HTR-8/SVneo (cell line): ENCODE measurements around the gene STN1.

ENCODE experiments used
- DNase-seq: peaks from one replicate; pipeline ENCODE4 v3.0.0; 2011; ENCODE audit warnings: low spot score, mixed read lengths; ENCODE audit not compliant: insufficient read length
- FAIRE-seq: peaks from 2 replicates; lab custom pipeline; 2011; peaks lifted over from hg19 to GRCh38; lab: Jason Lieb, UNC

Gene STN1

DNA sequence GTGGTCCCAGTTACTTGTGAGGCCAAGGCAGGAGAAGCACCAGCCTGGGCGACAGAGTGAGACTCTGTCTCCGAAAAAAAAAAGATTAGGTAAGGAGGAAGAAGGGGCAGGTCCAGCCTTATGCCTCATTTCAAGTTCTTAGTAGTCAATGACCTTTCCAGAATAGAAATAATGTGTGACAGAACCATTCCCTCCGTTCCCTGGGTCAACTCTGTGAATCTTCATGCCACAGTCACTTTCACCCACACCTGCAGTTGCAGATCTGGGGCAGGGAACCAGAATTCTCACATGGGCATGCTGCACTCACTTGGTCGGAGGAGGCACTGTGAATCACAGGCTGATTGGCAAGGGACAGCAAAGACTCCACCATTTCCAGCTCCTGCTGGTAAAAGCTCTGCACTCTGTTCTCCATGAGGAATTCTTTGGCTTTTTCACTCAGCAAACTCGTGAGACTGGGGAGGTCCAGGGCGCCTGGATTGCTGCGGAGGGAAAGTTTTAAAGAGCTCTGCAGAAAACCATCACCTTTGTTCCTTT is 20.7 kb downstream of the STN1 start:
- DNase-seq (no peak), FAIRE-seq (no peak)

DNA sequence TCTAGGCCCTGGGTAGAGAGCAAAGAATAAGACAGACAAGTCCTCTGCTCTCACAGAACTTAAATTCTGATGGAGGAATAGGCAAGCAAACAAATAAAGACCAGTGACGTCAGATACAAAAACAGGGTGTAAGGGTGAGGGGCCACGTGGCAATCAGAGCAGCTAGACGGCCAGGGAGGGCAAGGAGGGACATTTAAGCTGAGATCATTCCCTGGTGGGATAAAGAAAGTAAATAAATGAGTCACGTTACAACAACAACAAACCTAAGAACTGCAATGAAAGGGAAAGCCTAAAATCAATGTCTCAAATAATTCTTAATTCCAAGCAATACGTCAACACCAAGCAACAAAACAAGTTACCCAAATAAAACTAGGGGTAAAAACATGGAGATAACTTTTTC is 21.8 kb downstream of the STN1 start:
- FAIRE-seq (peak; percentile 49), DNase-seq (no peak)

DNA sequence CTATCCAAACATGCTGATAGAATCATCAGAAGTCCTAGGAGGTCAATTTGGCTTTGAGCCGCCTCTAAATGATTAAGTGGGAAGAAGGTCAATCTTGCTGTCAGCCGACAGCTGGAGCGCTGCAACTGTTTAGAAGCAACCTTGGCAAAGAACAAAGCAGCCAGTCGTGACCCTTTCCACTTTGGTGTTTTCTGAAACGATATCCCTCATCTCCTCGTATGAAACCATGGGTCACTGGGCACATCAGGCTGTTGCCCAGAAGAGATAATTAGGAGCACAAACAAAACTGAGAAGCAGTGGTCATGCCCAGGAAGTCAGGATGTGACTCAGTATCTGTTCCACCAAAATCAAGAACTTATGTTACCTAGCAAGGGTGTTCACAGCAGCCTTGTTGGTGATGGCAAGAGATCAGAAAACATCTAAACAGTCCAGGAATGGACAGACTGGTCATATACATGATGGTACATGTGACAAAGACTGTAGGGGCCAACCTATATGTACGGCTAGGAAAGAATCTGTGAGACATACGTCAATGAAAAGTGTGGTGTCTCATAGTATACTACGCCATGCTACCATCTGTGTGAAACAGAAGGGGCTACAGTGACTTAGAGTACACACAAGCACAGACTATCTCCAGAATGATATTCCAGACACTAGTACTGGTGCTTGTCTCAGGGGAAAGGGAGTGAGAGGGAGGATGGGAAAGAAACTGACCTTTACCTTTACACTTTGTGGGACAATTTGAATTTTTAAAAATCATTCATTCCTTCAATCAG is 22.4 kb downstream of the STN1 start:
- no peak for FAIRE-seq
- DNase-seq = no peak

DNA sequence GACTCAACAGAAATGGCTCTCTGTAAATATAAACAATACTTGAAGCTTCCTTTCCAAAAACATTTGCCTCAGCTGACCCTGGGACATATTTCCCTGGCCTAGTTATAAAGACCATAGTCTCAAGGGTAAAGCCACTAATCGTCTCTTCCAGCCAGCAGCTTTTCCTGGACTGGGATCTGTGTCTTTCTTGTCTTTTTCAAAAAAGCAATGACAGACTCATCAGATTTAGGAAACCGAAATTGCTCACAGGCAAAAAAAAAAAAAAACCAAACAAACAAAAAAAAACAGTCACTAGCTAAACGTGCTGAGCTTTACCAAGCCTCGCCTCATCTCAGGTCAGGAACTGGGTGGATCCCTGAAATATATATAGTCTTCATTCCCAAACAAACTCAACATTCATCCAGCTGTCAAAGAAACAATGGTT is 23.5 kb downstream of the STN1 start:
- DNase-seq (no peak), FAIRE-seq (no peak)

DNA sequence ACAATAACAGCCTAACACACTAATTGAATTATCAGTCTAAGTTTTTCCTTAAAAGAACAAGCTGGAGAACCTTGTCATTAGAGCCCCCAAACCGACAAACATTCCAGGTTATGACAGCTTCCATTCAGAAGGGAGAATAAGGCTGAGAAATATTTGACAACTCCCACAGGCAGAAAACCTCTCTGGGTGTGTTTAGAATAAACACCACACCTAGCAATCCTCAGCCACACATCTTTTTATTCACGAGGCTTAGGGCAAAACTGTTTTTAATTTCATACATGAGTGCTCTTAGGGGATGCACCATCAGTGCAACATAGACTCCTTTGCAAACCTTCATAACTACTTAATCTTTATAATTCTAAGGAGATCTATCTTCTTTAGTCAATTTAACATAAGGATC is 24.2 kb downstream of the STN1 start:
- DNase-seq = no peak
- FAIRE-seq = no peak

DNA sequence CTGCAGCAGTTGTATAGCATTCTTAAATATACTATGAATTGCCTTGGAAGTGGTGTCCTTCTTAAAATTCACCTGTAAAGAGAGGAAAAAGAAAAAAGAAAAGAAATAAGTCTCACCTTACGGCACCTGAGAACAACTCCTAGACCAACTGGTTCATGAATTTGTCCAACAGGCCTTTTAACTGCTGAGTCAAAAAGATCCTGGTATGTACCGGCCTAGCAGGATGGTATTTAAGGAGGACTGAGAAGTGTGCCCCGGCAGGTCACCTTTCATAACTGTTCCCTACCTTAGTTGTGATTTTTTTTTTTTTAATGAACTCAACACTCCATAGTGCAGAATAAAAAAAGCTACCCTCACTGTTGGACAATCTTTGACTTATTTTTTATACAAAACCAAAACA is 25.8 kb downstream of the STN1 start:
- DNase-seq (no peak), FAIRE-seq (no peak)

DNA sequence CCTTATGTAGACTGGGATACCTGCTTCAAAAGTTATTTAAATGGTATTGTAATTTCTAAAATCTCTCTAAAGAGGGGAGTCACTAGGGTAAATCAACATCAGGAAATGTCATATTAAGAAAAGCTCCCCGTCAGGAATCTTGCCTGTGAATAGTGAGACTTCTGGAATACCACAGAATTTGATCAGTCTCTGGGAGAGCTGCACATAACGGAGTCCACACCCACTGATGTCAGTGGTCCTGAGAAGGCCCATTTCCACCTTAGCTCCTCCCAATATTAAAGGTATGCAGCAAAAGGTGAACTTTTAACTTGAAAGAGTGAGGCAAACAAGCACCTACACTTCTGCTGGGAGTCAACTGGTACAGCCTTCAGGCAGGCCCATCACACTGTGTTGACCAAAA is 27.3 kb downstream of the STN1 start:
- DNase-seq = no peak
- FAIRE-seq = no peak

DNA sequence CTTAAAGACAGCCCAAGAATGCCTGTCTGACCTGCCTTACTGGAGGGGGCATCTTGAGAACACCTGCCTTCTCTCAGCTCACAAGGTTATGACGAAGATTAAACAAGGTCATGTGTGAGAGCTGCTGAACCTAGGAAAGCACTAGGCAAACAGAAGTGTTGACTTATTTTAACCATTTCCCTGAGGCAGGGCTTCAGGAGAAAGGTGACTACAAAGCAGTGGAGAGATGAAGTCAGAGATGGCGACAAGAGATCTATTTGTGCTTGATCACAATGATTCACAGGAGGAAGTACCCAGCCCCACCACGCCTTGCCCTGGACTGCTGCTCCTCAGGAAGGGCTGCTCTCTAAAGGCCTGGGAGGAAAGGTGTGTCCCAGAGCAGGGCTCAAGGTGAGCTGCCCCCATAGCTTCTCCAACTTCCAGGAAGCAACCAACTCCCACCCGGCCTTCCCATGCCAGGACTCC is 27.8 kb downstream of the STN1 start:
- DNase-seq (no peak), FAIRE-seq (no peak)

DNA sequence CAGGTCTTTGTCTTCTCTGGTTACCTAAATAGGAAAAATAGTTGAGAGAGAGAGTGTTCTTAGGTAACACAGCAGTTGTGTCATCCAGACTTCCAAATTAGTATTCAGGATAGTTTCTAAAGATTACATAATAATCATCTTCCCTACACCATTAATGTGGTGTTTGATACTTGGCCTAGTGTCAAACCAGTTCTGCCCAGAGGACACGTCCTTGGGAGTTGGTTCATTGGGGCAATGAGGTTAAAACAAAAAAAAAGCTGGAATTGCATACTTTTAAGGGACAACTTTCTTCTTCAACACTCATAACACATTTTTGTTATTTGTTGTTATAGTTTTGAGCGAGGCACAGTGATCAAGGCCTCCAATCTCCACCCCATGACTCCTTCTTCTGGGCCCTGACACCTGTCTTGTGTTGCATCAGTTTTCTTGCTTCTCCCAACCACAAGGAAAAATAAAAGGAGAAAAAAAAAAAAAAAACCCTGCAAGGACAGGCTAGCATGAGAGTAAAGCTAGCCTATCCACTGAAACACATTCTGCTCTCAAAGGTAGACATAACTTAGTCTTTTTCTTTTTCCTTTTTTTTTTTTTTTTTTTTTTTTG is 28.8 kb downstream of the STN1 start:
- FAIRE-seq (no peak), DNase-seq (no peak)

DNA sequence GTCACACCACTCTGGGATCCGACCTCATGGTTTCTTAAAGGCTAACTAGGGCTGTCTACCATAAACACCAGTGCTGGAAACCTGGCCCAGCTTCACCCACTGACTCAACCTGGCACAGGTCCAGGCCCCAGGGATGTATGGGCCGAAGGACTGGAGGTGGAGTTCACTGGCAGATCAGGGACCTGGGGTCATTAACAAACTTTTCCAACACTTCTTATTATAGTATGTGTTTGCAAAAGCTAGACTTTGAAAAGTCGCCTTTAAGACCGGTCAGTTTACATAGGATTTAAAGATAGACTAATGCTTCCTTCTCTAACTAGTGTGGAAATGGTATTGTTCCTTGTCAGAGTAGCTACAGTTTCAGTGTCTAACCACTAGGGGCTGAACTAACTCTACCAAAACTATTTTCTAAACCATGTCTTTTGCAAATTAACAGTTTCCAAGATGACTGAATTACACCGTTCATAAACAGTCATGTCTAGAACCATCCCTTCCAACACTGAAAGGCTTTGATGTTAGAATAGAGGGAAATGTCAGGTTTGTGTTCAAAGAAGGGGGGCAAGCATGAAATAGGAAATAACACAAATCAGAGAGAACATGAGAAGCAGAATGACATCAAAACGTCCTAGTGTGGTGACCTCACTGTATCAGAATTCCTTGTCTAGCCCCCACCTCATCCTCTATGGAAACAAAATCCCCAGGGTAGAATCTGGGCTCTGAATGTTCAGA is 29.7 kb downstream of the STN1 start:
- FAIRE-seq = peak; percentile 31
- DNase-seq = peak; percentile 70

DNA sequence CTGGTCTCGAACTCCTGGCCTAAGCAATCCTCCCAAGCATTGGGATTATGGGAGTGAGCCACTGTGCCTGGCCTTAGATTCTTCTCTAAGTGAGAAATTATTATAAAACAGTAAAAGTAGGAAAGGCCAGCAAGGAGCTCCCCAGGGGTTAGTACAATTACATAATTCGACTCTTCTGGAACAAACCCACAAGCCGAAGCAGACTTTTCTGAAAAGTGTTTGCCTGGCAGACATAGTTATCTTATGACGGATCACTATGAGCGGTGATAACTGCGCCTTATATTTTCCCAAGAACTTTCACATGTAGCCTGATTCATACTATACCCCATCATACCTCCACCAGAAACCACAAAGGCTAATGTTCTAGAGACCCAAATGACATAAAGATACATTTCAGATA is 32.4 kb downstream of the STN1 start:
- DNase-seq = no peak

DNA sequence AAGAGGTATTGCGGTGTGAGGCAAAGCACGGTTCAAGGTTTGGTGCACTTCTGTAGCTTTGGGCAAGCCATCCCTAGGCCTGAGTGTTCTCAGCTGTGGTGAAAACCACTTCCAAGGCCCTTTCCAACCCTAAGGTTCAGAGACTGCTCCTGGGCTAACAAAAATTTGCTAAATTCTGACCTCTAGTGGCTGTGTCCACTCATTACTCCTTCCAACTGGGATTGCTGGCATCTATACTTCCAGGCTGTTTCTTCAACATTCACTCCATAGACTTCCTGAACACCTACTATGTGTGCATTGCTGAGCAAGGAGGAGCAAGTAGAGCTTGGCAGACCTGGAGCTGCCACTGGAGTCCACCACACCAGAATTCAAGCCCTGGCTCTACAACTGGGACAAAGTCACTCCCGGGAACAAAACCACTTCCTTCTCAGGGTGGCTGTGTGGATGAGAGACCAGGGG is 33.3 kb downstream of the STN1 start:
- DNase-seq (peak; percentile 58), FAIRE-seq (no peak)

More for the DNA sequence above, 32.4 kb downstream of the STN1 start:
- FAIRE-seq = no peak

DNA sequence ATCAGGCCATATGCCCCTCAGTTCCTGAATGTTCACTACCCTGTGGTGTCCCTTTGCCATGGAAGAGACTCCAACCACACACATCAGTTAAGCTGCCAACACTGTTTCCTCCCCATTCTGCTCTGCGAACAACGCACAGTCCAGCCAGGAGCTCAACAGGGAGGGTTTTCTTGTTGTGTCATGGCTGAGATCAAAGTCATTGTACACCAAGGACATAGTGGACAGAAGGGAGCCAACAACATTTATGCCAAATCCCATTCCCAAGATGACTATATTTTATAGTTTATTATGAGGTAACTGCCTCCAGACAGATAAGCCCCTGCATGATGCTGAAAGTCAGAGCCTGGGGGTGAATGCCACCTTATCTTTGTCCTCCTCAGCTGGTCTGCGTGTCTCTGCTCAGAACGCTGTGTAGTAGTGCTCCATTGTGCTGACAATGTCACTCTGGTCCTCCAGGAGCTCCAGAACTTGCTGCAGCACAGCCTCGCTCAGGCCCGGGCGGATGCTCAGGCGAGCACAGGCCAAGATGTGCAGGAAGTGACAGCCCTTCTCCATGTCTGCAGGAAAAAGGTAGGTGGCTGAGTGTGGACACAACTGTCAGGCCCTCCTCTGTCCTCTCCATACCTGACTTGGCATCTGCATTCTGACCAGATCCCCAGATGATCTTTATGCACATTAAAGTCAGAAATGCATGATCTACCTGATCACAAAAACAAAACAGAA is 35.5 kb downstream of the STN1 start:
- no peak for FAIRE-seq

DNA sequence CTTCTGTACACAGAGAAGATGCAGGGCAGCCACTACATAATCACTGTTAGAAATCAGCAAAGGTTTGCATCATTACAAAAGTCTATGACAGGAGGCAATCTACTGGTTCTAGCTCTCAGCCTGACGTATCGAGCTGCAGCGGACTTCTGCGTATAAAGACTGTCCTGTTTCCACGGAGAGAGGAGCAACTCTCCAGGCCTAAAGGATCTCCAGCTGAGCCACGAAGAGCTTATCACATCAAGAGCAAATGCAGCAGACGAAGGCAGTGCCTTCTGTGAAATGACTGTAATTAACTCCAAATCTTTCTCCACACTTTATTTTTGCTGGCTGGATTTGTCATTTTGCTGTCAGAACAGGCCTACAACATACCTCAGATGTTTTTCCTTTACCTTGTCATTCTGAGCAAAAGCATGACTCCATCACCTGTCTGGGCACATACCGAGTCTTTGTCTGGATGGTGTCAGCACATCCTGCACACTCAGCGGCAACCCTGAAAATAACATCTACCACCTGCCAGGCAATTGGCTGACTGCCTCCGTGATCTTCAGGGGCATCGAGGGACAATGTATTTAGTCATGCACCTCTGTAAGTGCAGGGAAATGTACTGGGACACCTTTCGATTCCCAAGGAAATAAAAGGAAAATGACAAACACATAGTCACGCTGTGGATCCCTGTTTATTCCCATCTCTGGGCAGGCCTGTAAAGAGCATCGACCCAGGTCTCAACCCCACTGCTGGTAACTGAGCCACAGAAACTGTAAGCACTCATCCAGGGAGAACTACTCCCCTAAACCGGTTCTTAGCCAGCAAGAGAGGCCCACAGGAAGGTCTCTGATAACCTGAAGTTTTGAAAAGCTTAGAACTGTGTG is 36.3 kb downstream of the STN1 start:
- no peak for FAIRE-seq
- no peak for DNase-seq

More for the DNA sequence above, 35.5 kb downstream of the STN1 start:
- DNase-seq = no peak

DNA sequence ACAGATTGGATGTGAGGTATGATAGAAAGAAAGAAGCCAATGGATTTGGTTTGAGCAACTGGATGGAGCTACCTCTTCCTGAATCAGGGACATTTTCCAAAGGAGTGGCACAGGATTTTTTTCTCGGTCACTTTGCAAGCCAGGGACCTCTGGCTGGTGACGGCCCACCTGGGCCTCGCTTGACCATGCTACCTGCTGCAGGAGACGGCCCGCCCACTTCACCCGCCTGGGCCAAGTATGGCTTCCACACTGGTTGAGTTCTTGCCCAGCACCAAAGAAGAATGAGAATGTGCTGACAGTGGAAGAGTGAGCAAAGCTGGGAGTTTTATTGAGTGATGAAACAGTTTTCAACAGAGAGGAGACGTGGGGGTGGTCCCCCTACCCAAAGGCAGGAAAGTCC is 38.2 kb downstream of the STN1 start:
- FAIRE-seq = no peak
- DNase-seq = no peak

DNA sequence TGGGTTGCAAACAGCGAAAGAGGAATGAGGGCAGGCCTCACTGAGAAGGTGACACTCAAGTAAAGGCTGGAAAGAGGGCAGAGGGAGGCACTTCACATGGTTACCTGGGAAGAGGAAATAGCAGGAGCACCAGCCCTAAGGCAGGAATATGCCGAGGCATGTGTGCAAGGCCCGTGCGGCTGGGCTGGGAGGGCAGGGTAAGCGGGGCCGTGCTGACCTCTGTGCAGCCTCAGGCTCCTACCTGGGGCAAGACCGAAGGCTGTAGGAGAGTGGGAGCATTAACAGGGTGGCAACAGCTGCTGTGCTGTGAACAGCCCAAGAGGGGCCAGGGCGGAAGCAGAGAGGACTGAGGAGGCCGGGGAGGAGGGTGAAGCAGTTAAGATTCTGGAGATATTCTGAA is 38.6 kb downstream of the STN1 start:
- FAIRE-seq (no peak), DNase-seq (no peak)

DNA sequence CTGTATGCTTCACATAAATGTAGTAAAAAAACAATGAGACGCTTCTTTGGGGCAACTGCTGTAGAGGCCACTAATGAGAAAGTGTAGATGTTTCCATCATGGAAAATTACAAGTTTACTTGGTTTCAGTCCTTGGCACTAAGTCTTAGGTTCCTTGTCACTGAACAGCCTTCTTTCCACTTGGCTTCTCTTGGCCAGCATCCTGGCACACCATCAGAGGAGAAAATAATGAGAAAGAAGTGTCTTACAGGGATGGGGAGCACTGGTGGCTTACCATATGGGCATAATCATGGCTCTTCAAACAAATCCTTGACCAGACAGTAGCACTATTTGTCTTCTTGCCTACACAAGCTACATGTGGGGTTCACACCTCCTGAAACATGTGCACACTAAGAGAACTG is 40.1 kb downstream of the STN1 start:
- DNase-seq (no peak), FAIRE-seq (no peak)

DNA sequence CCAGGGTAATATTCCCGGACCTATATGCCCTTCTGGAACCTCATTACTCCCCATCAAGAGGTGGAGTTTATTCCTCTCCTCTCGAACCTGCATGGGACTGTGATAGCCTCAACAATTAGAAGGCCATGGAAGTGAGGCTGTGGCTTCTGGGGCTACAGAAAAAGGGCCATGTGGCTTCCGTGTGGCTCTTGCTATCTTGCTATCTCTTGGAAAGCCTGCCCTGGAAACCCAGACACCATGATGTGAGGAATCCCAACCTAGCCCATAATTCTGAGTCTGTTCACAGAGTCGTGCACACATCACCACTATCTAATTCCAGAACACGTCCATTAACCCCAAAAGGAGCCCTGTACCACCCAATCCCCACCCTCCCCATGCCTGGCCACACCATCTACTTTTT is 41.8 kb downstream of the STN1 start:
- FAIRE-seq (no peak), DNase-seq (no peak)

DNA sequence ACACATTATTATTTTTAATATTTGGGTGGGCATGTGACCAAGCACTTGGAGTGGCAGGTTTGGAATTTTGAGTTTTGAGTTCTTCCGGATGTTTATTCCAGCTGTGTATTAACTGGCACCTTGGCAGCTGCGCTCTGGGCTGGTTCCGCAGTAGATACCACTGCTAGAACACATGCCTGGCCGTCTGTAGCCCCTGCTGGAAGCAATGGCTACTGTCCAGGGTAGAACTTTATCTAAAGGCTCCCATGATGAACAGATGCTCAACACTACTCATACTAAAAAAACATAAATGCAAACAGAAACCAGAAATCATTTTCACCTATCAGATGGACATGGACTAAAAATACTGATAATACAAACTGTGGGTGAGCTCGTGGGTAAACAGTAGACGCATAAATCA is 43.3 kb downstream of the STN1 start:
- FAIRE-seq = no peak
- no peak for DNase-seq
